Transverse colon (tissue), 3 donors: ENCODE measurements around the gene BAZ2A.

Experiments
- POLR2A ChIP-seq: fragments of 450-650 bp; IDR thresholded peaks from one replicate; pipeline ENCODE4 v1.6.1; 2016; ENCODE audit warnings: antibody characterized with exemption, mild to moderate bottlenecking, moderate library complexity
- TF ChIP-seq, protein P1 (sequence below), 5 experiments: fragments of 200-600 bp in 3 of 5; fragments of 450-650 bp in 2 of 5; sonication (generic) in 3 of 5; IDR thresholded peaks; 1 replicate in 2 of 5; 2 replicates in 3 of 5; pipeline ENCODE4 v1.5.1; 2016 to 2017; ENCODE audit warnings: antibody characterized with exemption in 5 of 5, inconsistent platforms in 3 of 5, mild to moderate bottlenecking in 2 of 5, moderate library complexity in 1 of 5

GRCh38 chr12:56637621-56638020 lies 7.5 kb upstream of the BAZ2A start:
- TF ChIP-seq, protein P1, sequence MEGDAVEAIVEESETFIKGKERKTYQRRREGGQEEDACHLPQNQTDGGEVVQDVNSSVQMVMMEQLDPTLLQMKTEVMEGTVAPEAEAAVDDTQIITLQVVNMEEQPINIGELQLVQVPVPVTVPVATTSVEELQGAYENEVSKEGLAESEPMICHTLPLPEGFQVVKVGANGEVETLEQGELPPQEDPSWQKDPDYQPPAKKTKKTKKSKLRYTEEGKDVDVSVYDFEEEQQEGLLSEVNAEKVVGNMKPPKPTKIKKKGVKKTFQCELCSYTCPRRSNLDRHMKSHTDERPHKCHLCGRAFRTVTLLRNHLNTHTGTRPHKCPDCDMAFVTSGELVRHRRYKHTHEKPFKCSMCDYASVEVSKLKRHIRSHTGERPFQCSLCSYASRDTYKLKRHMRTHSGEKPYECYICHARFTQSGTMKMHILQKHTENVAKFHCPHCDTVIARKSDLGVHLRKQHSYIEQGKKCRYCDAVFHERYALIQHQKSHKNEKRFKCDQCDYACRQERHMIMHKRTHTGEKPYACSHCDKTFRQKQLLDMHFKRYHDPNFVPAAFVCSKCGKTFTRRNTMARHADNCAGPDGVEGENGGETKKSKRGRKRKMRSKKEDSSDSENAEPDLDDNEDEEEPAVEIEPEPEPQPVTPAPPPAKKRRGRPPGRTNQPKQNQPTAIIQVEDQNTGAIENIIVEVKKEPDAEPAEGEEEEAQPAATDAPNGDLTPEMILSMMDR (IDR thresholded peaks at IDR 0.05): no peak
- no peak for TF ChIP-seq POLR2A
